ENCODE results near the gene IQCH.
"Not testable (repeated sequence)": the region's sequence is repeated elsewhere in the genome, so short reads cannot be mapped to it uniquely, and the experiment has no call there.

The IQCH gene

GRCh38 chr15:67358391-67358790, 103.8 kb downstream of the IQCH start:
- no peak for DNase-seq (ENCODE audit: low read depth in 2 of 2)

DNA sequence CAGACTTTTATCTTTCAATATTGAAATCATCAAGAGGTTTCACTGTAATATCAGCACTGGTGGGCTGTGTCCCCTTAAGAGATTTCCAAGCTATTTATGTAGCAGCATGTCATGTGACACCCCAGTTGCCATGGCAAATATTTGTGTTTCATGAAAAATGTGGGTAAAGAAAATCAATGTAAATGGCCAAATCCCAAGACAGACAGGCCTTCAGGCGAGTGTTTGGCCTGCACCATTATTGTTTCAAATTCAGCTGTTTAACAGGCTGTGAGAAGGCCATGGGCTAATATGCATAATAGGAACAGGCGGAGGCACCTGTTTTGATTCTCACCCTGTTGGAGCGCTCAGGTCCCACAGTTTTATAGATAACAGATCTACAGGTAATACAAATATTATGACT, 104.2 kb downstream of the IQCH start:
- no peak for DNase-seq (ENCODE audit: low read depth in 2 of 2)

DNA sequence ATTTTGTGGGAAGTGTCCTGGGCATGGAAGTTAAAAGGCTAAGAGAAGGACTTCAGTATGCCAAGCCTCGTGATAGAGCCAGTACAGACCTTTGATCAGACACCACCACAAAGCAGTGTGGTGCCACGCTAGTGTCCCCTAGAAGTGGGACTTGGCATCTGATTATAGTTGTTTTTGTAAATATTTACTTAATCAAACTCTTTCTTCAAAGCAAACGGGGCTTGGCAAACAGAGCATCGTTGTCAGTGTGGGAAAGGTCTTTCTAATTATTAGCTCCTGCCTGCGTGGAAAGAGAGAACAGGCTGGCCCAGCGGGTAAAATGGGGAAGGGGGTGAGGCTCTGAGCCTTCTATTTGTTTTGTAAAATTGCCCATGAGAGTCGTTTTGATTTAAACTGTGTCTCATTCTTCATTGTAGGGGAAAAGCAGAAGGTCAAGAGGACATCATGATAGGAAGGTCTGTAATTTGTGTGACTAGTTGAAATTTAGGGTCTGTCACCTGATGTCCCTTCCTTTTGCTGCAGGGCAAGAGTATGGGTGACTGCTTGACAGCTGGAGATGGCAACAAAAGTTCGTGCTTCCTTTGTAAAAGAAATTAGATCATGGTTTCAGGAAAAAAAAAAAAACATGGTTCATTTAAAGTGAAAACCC, 105.0 kb downstream of the IQCH start:
- DNase-seq (ENCODE audit: low read depth in 2 of 2): no peak

DNA sequence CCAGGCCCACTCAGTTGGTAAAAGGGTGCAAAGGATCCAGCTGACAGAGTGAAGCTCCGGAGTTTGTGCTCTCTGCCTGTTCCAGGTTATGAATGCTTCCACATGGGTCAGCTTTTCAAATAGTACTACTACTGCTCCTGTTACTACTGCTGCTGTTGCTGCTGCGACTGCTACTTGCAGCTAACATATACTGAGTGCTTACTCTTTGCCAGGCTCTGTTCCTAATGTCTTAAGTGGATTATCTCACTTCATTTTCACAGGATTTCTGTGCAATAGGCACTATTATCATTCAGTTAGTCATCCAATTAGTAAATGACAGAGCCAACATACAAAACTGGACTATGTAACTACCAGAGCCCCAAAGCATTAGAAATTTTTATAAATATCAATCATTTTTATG, 106.5 kb downstream of the IQCH start:
- no peak for DNase-seq (ENCODE audit: low read depth in 2 of 2)

DNA sequence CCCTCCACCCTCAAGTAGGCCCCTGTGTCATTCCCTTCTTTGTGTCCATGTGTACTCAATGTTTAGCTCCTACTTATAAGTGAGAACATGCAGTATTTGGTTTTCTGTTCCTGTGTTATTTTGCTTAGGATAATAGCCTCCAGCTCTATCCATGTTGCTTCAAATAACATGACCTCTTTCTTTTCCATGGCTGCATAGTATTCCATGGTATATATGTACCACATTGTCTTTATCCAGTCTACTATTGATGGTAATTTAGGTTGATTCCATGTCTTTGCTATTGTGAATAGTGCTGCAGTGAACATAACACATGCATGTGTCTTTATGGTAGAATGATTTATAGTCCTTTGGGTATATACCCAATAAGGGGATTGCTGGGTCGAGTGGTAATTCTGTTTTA, 109.1 kb downstream of the IQCH start:
- DNase-seq (ENCODE audit: low read depth in 2 of 2): not testable (repeated sequence)

GRCh38 chr15:67365994-67366393, 111.4 kb downstream of the IQCH start:
- no peak for DNase-seq (ENCODE audit: low read depth in 2 of 2)

- no peak for DNase-seq (ENCODE audit: low read depth in 2 of 2)
These were observed 112.3 kb downstream of the IQCH start for GRCh38 chr15:67366904-67367303.

GRCh38 chr15:67369359-67369998, 114.9 kb downstream of the IQCH start:
- DNase-seq (ENCODE audit: low read depth in 2 of 2): no peak

- DNase-seq (ENCODE audit: low read depth in 2 of 2): no peak
These were observed 115.8 kb downstream of the IQCH start for GRCh38 chr15:67370206-67370954.

- no peak for DNase-seq (ENCODE audit: low read depth in 2 of 2)
These were observed 118.0 kb downstream of the IQCH start for GRCh38 chr15:67372543-67372942.

GRCh38 chr15:67372986-67373675, 118.5 kb downstream of the IQCH start:
- no peak for DNase-seq (ENCODE audit: low read depth in 2 of 2)

DNA sequence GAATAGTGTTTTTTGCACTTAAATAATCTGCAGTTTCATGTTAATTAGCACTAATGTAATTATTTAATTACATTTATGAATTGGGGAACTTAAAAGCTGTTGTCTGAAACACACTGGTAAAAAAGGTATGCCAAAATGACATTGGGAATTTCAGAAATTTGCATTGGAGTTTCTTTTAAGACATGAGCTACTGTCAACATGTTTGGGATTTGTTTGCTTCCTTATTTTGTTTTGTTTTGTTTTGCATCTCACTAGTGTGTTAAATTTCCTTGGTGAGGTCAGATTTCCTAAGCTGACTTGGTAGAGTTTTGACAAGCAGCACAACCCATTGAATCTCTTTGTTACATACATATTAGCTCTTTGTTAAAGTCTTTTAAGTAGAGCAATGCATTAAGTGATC, 119.4 kb downstream of the IQCH start:
- DNase-seq (ENCODE audit: low read depth in 2 of 2): no peak

- no peak for DNase-seq (ENCODE audit: low read depth in 2 of 2)
These were observed 124.9 kb downstream of the IQCH start for GRCh38 chr15:67379530-67379929.

- no peak for DNase-seq (ENCODE audit: low read depth in 2 of 2)
These were observed 126.3 kb downstream of the IQCH start for GRCh38 chr15:67380921-67381320.

DNA sequence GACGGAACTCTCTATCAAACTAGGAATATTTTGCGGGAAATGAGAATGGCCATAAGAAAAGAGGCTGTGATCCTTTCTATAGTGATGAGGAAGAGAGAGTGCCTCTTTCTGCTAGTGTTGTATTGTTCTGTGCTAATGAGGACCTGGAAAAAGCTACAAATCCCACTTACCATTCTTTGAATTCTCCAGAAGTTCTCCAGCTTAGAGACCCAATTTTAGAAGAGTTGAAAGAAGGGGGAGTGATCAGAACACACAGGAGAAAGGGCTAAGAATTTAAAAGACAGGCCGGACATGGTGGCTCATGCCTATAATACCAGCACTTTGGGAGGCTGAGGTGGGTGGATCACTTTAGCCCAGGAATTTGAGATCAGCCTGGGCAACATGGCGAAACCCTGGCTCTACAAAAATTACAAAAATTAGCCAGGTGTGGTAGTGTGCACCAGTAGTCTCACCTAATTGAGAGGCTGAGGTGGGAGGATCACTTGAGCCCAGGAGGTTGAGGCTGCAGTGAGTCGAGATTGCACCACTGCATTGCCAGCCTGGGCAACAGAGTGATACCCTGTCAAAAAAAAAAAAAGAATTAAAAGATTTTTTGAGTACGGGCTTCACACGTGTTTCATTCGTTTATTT, 126.9 kb downstream of the IQCH start:
- DNase-seq (ENCODE audit: low read depth in 2 of 2): no peak

DNA sequence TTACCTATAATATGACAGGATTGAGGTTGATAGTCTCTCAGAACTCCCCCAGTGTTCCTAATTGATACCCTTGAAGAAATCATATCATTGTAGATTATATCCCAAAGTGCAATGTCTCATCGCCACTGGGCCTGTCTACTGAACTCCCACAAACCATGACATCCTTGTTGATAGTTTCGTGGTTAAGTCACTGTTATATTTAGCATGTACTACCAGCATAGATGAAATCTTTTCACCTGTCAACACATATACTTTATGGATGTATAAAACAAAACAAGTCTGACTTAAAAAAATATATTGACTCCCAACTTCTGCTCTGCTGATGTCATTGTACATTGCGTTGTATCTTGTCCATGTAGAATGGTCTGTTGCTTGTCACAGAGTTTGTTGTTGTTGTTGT, 128.1 kb downstream of the IQCH start:
- DNase-seq (ENCODE audit: low read depth in 2 of 2): no peak

- no peak for DNase-seq (ENCODE audit: low read depth in 2 of 2)
These were observed 129.3 kb downstream of the IQCH start for GRCh38 chr15:67383899-67384298.

DNA sequence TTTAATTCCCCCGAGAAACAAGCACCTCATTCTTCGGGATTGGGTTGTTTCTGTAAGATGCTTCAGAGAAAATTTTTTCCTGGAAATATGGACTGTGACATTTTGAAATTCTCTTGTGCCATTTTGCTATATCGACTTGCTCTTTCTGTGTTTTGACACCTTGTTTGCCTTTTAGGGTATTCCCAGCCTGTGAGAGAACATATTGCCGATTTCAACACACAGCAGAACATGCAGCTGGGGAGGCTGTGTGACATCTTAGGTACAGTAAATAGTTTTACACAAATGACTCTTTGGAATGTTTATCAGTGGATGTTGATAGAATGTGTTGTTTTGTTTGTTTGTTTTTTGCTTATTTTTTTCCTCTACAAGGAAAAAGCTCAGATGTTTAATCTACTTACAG, 130.2 kb downstream of the IQCH start:
- no peak for DNase-seq (ENCODE audit: low read depth in 2 of 2)

DNA sequence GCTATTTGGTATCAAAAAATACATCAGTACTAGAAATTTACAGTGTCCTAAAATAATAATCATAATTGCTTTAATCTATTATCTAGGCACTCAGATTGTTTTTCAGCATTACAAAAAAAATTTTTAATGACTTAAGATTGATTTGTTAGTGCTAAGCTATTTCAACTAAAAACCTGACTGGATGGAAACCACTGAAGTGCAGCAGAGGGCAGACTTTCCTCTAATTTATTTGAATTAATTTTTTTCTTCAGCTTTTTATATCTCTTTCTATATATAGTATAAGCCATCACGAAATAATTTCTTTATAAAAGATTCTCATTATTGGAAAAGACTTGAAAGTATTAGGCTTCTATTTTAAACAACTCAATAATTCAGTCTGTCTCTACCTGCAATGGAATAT, 131.4 kb downstream of the IQCH start:
- no peak for DNase-seq (ENCODE audit: low read depth in 2 of 2)

DNA sequence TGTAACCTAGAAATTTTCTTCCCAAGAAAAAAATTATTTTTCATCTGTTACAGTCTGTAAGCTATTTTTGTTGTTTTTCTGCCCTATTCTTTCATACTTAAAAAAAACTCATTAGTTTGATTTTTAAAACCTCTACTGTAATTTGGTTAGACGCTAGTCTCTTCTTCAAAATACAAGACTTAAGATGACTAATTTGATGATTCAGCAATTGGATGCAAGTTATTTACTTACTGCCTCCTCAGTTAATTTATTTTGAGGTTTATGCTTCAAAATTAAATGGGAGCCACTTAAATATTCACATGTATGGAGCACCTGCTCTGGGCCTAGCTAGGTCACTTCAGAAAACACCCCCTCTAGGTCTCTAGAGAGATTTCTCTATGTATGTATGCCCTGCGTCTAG, 132.4 kb downstream of the IQCH start:
- no peak for DNase-seq (ENCODE audit: low read depth in 2 of 2)

DNA sequence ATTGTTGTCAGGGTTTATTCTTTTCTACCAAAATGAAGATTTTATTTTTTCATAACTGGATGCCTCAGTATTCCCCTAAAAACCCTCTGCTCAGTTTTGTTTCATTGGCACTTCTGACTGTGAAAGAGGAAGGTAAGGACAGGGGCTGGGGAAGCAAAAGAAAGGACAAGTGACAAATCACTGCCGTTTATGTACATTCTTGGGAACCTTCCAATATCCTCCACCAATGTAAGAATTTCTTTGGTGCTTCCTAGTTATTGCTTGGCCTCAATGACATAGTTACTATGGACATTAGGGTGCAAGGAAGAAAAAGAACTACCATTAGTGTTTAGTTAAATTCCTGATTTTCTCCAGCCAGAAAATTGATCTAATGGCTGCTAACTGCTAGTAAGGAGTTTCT, 135.4 kb downstream of the IQCH start:
- no peak for DNase-seq (ENCODE audit: low read depth in 2 of 2)
